ENCODE measurements around the gene PARD3B. TPM values are rescaled to one million over a fixed set of nuclear protein-coding genes. Genes with fewer than 3 reads are reported as not detected.

Gene PARD3B
- total RNA-seq, 1 experiment from 2014 or later: 2.0 TPM

GRCh38 chr2:204791230-204791629 lies 246.0 kb downstream of the PARD3B start:
- BruUV-seq (replicated peaks): no TSS peak
- Histone ChIP-seq H3K27me3 (ENCODE audit: insufficient read depth, low read length) (no peaks in the 10 kb centered on the region), H3K9me2 (ENCODE audit: insufficient read depth) (no peaks in the 10 kb centered on the region), H3K4me3 (replicated peaks in 1 of 2; ENCODE audit: low read depth in 1 of 2, low read length in 2 of 2) (no peak overlapping the region), H2AFZ (ENCODE audit: low read depth, low read length, poor library complexity, severe bottlenecking) (no peak overlapping the region), H3K27ac (ENCODE audit: low read depth, low read length) (no peak overlapping the region), H3K79me2 (ENCODE audit: insufficient read depth, low read length) (no peaks in the 10 kb centered on the region), H3K36me3 (ENCODE audit: control insufficient read depth in 1 of 2, insufficient read depth in 2 of 2, low read length in 2 of 2) (no peaks in the 10 kb centered on the region), H3K9me3 (ENCODE audit: control insufficient read depth in 1 of 2, insufficient read depth in 1 of 2, low read depth in 1 of 2, low read length in 2 of 2) (no peaks in the 10 kb centered on the region), H4K20me1 (ENCODE audit: insufficient read depth) (no peaks in the 10 kb centered on the region), H3K9ac (ENCODE audit: low read length) (no peak overlapping the region), H3K4me1 (ENCODE audit: control insufficient read depth in 1 of 2, insufficient read depth in 2 of 2, low read length in 2 of 2) (no peaks in the 10 kb centered on the region), H3K4me2 (ENCODE audit: low read length) (no peak overlapping the region)
- RAD21 ChIA-PET (ENCODE audit: low non-redundant PET in 1 of 2, low total read pairs in 2 of 2, uncharacterized antibody in 2 of 2, unreplicated experiment in 2 of 2): no interaction called here
- POLR2A ChIA-PET: no interaction called here
- intact Hi-C loops (cut with micrococcal nuclease): no loop called here
- DNase-seq (ENCODE audit: low read depth, low spot score) (no peak), ATAC-seq (no peak)
- TF ChIP-seq CEBPB (IDR thresholded peaks at IDR 0.05; ENCODE audit: low read depth) (no peak), TCF7L2 (IDR thresholded peaks at IDR 0.05; ENCODE audit: borderline replicate concordance, extremely low read depth, insufficient read depth, insufficient read length) (no peak), EGR1 (IDR thresholded peaks at IDR 0.05; ENCODE audit: low read depth) (no peak), SIN3A (IDR thresholded peaks at IDR 0.05; ENCODE audit: low read depth) (no peak), SP1 (IDR thresholded peaks at IDR 0.05; ENCODE audit: low read depth) (no peak)
- CTCF ChIA-PET: no interaction called here

GRCh38 chr2:204794624-204795023 lies 249.3 kb downstream of the PARD3B start:
- no peak overlapping the region for H3K9ac ChIP-seq (ENCODE audit: low read length)
- H3K9me3 ChIP-seq (ENCODE audit: control insufficient read depth in 1 of 2, insufficient read depth in 1 of 2, low read depth in 1 of 2, low read length in 2 of 2): no peaks in the 10 kb centered on the region
- no peaks in the 10 kb centered on the region for H3K79me2 ChIP-seq (ENCODE audit: insufficient read depth, low read length)
- H3K9me2 ChIP-seq (ENCODE audit: insufficient read depth): no peaks in the 10 kb centered on the region
- no peak overlapping the region for H3K4me2 ChIP-seq (ENCODE audit: low read length)
- intact Hi-C loops (cut with micrococcal nuclease): no loop called here
- DNase-seq (ENCODE audit: low read depth, low spot score): no peak
- H3K27ac ChIP-seq (ENCODE audit: low read depth, low read length): no peak overlapping the region
- ChIA-PET RAD21 (ENCODE audit: low non-redundant PET in 1 of 2, low total read pairs in 2 of 2, uncharacterized antibody in 2 of 2, unreplicated experiment in 2 of 2) (no interaction called here), CTCF (no interaction called here), POLR2A (no interaction called here)
- H2AFZ ChIP-seq (ENCODE audit: low read depth, low read length, poor library complexity, severe bottlenecking): no peak overlapping the region
- H4K20me1 ChIP-seq (ENCODE audit: insufficient read depth): no peaks in the 10 kb centered on the region
- H3K4me1 ChIP-seq (ENCODE audit: control insufficient read depth in 1 of 2, insufficient read depth in 2 of 2, low read length in 2 of 2): no peaks in the 10 kb centered on the region
- no peak for ATAC-seq
- no peaks in the 10 kb centered on the region for H3K27me3 ChIP-seq (ENCODE audit: insufficient read depth, low read length)
- H3K4me3 ChIP-seq (replicated peaks in 1 of 2; ENCODE audit: low read depth in 1 of 2, low read length in 2 of 2): no peak overlapping the region
- BruUV-seq (replicated peaks): no TSS peak
- no peaks in the 10 kb centered on the region for H3K36me3 ChIP-seq (ENCODE audit: control insufficient read depth in 1 of 2, insufficient read depth in 2 of 2, low read length in 2 of 2)
- TF ChIP-seq ATF3 (IDR thresholded peaks at IDR 0.05): no peak
- TF ChIP-seq SIN3A (IDR thresholded peaks at IDR 0.05; ENCODE audit: low read depth): no peak
- TF ChIP-seq ZNF274 (IDR thresholded peaks at IDR 0.05; ENCODE audit: low read depth, low read length): no peak
- no peak for TF ChIP-seq REST (IDR thresholded peaks at IDR 0.05; ENCODE audit: low read depth)
- TF ChIP-seq TCF7L2 (IDR thresholded peaks at IDR 0.05; ENCODE audit: borderline replicate concordance, extremely low read depth, insufficient read depth, insufficient read length): no peak
- no peak for TF ChIP-seq ELF1 (IDR thresholded peaks at IDR 0.05; ENCODE audit: borderline replicate concordance, low read depth)
- TF ChIP-seq JUND (IDR thresholded peaks at IDR 0.05): no peak
- no peak for TF ChIP-seq SP1 (IDR thresholded peaks at IDR 0.05; ENCODE audit: low read depth)
- TF ChIP-seq FOSL1 (IDR thresholded peaks at IDR 0.05; ENCODE audit: low read depth): no peak
- TF ChIP-seq POLR2AphosphoS5 (IDR thresholded peaks at IDR 0.05; ENCODE audit: low read depth, low read length): no peak
- TF ChIP-seq ZFX (IDR thresholded peaks at IDR 0.05): no peak
- TF ChIP-seq EZH2phosphoT487 (IDR thresholded peaks at IDR 0.05; ENCODE audit: borderline replicate concordance): no peak
- no peak for TF ChIP-seq YY1 (IDR thresholded peaks at IDR 0.05; ENCODE audit: extremely low read depth, insufficient replicate concordance, low read depth, low read length)
- no peak for TF ChIP-seq CBX3 (IDR thresholded peaks at IDR 0.05; ENCODE audit: low read depth)
- TF ChIP-seq EGR1 (IDR thresholded peaks at IDR 0.05; ENCODE audit: low read depth): no peak
- TF ChIP-seq CTCF (IDR thresholded peaks at IDR 0.05 in 2 of 3, conservative IDR thresholded peaks at IDR 0.05 in 1 of 3; ENCODE audit: borderline replicate concordance in 1 of 3, insufficient read depth in 1 of 3, low read depth in 2 of 3, low read length in 2 of 3): no peak
